GM21528 (cell line): ENCODE results near the gene UBXN4.
A peak's percentile ranks its signal among the peaks of the same experiment; 100 is the strongest.
"Not testable (repeated sequence)": the region's sequence is repeated elsewhere in the genome, so short reads cannot be mapped to it uniquely, and the experiment has no call there.

Source experiments
- ATAC-seq: cut with Tn5 transposase; IDR thresholded peaks from one replicate; pipeline ENCODE4 v1.9.1; 2021; ENCODE audit warnings: mild to moderate bottlenecking, moderate library complexity; ENCODE audit not compliant: unreplicated experiment, low FRiP score

Gene UBXN4

GRCh38 chr2:135741395-135742324, at the start of gene UBXN4:
TSS of gene UBXN4 (plus strand) at chr2:135741855. CDS start at chr2:135741930, 75 bp downstream.
- peak; percentile 93 for ATAC-seq

DNA sequence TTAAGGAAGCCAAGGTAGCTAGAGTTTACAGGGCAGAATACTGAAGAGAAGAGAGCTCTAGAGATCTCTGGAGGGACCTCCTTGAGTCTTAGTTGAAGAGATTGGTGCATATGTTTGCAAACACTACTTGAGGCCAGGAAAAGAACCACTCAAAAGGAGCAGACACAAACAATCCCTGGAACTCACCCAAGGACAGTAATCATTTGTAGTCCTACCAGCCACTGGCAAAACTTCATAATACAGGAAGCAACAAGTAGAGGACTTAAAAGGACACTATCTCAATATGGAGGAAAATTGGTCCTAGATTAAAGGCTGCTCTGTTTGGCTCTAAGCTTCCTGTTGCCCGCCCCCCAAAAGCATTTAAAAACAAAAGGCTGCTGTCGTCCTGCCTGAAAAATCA, 46.9 kb upstream of the UBXN4 start:
- ATAC-seq: no peak

DNA sequence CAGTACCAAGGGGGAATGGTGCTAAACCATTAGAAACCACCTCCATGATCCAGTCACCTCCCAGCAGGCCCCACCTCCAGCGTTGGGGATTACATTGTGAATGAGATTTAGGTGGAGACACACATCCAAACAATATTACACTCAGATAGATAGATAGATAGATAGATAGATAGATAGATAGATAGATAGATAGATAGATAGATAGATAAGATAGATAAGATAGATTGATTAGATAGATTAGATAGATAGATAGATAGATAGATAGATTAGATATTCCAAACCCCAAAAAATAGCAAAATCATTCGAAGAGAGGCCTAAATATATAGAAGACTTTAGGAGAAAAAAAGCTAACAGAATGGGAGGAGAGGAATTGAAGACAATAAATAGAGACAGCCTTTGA, 42.8 kb upstream of the UBXN4 start:
- no peak for ATAC-seq

DNA sequence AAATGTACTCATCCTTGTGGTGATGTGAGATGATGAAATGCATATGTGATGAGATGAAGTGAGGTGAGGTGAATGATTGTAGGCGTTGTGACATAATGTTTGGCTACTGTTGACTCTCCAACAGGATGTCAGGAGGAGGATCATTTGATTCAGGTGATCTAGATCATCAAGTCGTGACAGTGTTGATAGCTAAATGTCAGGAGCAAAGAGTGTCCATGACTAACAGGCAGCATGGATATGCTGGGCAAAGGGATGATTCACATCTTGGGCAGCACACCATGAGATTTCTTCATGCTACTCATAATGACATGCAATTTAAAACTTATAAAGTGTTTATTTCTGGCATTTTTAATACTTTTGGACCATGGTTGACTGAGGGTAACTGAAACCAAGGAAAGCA, 40.2 kb upstream of the UBXN4 start:
- ATAC-seq: no peak

DNA sequence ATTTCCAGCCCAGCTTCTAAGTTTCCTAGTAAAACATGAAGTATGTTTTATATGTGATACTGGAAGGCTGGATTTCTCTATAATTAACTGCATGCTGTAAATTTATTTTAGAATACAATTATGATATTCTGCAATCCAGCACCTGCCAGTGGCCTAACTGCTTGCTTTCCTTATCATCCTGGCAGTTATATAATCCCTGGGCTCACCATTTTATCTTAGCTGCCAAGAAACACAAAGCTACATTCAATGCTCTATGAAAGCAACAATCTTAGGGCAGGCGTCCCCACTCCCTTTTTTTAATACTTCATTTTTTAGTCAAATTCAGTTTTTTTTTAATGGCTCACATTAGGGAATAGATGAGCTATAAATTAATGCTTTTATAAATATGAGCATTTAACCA, 38.4 kb upstream of the UBXN4 start:
- ATAC-seq: no peak

DNA sequence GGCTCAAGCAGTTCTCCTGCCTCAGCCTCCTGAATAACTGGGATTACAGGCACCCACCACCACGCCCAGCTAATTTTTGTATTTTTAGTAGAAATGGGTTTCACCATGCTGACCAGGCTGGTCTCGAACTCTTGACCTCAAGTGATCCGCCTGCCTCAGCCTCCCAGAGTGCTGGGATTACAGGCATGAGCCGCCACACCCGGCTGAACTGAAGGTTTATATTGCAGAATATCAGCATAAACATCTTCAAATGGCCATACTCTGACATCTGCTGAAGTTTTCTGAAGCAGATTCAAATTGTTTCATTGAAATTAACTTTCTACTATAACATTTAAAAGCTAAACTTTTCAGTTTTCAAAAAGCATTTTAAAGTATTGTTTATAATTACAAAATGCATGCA, 37.6 kb upstream of the UBXN4 start:
- not testable (repeated sequence) for ATAC-seq

DNA sequence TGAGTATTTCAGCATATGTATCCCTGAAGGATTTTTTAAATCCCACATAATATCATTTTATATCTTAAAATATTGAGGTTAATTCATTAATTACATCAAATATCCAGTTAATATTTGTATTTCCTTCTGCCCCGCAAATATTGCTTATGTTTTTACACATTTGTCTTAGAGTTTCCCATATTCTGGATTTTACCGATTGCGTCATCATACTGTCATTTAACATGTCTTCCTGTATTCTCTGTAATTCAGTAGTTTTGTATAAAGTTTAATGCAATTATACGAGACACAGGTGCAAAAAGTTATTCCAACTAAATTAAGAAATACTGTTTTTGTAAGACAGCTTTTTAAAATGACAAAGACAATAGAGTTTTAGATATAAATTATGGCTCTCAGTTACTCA, 33.5 kb upstream of the UBXN4 start:
- ATAC-seq: no peak

- peak; percentile 70 for ATAC-seq
Observed at GRCh38 chr2:135709992-135710391, 31.7 kb upstream of the UBXN4 start.

- not testable (repeated sequence) for ATAC-seq
Observed at GRCh38 chr2:135715086-135715485, 26.6 kb upstream of the UBXN4 start.

DNA sequence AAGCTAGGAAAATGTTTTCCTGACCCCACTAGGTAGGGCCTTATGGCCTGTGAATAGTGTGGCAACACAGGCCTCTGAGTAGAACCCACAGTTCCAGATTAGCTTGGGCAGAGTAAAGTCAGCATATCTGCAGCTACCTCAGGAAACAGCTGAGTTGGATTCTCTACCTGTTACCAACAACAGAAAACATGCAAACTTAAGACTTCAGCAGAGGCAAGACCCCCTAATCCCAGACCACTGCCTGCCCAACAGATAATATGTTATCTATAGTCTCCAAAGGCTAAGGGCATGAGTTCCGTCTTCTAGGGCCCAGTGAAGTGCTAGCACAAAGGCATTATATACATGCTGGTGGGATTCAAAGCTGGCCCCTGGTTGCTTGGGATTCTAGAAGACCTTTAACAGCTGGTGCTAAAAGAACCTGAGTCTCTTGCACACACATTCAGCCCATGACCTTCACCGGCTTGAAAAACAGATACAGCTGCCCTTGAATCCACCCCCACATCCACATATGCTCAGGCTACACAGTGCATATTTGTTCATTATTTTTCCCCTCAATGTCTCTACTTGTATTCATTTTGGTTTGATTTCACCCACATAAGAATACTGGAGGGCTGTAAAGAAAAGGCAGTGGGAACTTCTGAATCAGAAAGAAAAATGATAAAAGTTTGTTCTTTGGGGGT, 13.5 kb upstream of the UBXN4 start:
- ATAC-seq: no peak

DNA sequence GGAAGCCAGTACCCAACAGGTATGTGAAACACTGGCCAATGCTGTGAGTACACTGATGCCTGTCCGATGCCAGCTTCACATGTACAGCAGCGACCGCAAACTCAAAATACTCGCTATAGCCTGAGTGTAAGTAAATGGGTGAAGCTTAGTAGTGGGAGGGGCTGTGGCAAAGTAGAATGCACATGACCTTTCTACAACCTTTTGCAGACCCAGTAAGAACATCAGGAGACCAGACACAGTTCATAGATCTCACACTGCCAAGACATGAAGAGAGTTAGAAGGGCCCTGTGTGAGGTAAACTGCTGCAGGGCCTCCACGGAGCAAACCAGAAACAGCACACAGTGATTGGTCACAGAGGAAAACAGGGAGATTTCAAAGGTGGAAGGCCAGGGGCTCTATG, 9.1 kb upstream of the UBXN4 start:
- no peak for ATAC-seq

DNA sequence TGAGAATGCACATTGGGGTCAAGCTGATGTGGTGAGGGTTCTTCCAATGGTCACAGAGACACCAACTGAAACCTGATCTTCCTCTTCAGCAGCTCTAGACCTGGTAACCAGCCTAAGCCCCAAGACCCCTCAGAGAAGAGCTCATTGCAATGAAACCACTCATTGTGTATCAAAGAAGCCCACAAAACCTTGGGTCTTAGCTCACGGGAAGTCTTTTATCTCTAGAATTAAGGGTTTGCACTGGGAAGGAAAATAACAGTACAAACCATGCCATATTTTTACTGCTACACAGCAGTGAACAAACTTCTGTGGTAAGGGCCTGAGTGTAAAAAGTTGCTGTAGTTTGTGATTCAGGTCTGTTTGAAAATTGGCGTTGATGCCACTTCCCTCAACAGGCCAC, 8.6 kb upstream of the UBXN4 start:
- ATAC-seq: no peak

- no peak for ATAC-seq
Observed at GRCh38 chr2:135736546-135736945, 5.1 kb upstream of the UBXN4 start.

GRCh38 chr2:135740206-135740605, 1.4 kb upstream of the UBXN4 start:
- no peak for ATAC-seq

- no peak for ATAC-seq
Observed at GRCh38 chr2:135741043-135741394, 636 bp upstream of the UBXN4 start.

- peak; percentile 36 for ATAC-seq
Observed at GRCh38 chr2:135742325-135742757, 686 bp downstream of the UBXN4 start.

DNA sequence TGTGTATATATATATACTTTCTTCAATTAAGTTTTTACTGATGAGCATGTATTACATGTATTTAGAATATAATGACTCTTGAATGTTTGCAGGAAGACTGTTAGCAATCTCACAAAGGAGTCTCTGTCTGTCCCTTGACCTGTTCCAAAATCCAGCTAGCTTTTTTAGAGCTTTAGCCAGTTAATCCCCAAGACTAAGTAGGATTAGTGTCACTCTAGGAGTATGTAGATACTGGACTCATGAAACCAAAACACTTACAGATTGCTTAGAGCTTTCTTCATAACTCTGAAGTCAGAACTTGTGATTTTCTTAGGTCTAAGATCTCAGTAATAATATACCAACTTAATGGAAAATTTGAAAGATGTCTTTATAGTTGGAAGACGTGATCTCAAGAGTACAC, 2.2 kb downstream of the UBXN4 start:
- ATAC-seq: no peak

DNA sequence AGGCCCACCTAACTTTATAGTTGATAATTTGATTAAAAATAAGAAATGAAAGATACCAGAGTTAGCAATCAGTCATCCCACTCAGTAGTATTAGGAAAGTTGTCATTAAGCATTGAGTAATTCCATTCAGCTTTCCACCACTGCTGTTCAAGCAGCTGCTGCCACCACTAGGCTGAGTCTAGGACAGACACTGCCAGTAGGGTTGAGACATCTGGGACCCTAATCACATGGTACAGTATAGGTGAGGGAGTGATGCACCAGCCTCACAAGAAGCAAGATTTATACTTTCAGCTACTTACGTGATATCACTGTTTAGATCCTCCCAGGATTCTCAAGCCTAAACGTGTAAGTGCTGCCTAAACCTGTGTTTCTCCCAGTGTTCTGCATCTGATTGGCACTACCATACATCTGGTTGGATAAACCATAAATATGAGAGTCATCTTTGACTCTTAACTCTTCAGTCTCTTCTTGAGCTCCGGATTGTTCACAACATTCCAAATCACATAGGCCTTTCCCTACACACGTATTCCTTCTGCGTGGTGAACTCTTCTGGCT, 3.2 kb downstream of the UBXN4 start:
- no peak for ATAC-seq

- no peak for ATAC-seq
Observed at GRCh38 chr2:135745545-135745944, 3.9 kb downstream of the UBXN4 start.

GRCh38 chr2:135755573-135755972, 13.9 kb downstream of the UBXN4 start:
- ATAC-seq: no peak

- ATAC-seq: no peak
Observed at GRCh38 chr2:135756692-135757091, 15.0 kb downstream of the UBXN4 start.

GRCh38 chr2:135762022-135762421, 20.4 kb downstream of the UBXN4 start:
- ATAC-seq: no peak
